HepG2 (cell line): Measurements from ENCODE around the gene ALB. TPM values are rescaled to one million over a fixed set of nuclear protein-coding genes. Genes with fewer than 3 reads are reported as not detected.
A peak's percentile ranks its signal among the peaks of the same experiment; 100 is the strongest.
"Not testable (repeated sequence)": the region's sequence is repeated elsewhere in the genome, so short reads cannot be mapped to it uniquely, and the experiment has no call there.

Experiments used
- ATAC-seq: fragments of 200-7000 bp; cut with Tn5 transposase; 3 replicates; pipeline ENCODE4 v1.9.1; 2020; ENCODE audit warnings: mild to moderate bottlenecking, moderate library complexity
- BruUV-seq: library from RNA; stranded (reverse); fragments of 400-500 nt; replicated peaks from 2 replicates; lab custom pipeline; 2021; lab: Mats Ljungman, UMichigan
- CTCF ChIA-PET: fragments of 300-600 bp; formaldehyde crosslinking; extraction: SDS; loops from one replicate; lab custom pipeline; 2021; ENCODE audit warnings: low total read pairs, inconsistent platforms, low intra/inter-chr PET ratio; lab: Yijun Ruan, JAX
- POLR2A ChIA-PET: fragments of 350-600 bp; sonication (Branson Sonifier 250); formaldehyde crosslinking; loops from one replicate; lab custom pipeline; 2020; ENCODE audit warnings: antibody characterized with exemption, inconsistent platforms; lab: Yijun Ruan, JAX
- DNase-seq: peaks from one replicate; pipeline ENCODE4 v3.0.0-alpha.2; 2015; ENCODE audit warnings: low spot score
- FAIRE-seq: peaks from 3 replicates; lab custom pipeline; 2011; peaks lifted over from hg19 to GRCh38; lab: Jason Lieb, UNC
- H2AFZ ChIP-seq: one replicate; pipeline ENCODE4 v1.6.1; 2011; ENCODE audit warnings: low read length, inconsistent platforms
- H3K27ac ChIP-seq: fragments of 300-600 bp; 3 replicates; pipeline ENCODE4 v1.8.0; 2011; ENCODE audit warnings: mixed run types, mild to moderate bottlenecking, mixed read lengths, low read length, inconsistent platforms; ENCODE audit not compliant: insufficient read depth; ENCODE audit errors: extremely low read length
- H3K27me3 ChIP-seq, 2 experiments: fragments of 200-600 bp in 1 of 2; 2 replicates in 1 of 2; 3 replicates in 1 of 2; pipeline versions ENCODE4 v1.6.0 to v1.8.0; 2011; ENCODE audit warnings: low read length in 2 of 2, mild to moderate bottlenecking in 2 of 2, moderate library complexity in 2 of 2, inconsistent platforms in 1 of 2; ENCODE audit not compliant: insufficient read depth in 2 of 2, control insufficient read depth in 1 of 2
- H3K36me3 ChIP-seq, 2 experiments: fragments of 200-600 bp in 1 of 2; replicated peaks in 1 of 2; 2 replicates in 1 of 2; 3 replicates in 1 of 2; pipeline versions ENCODE4 v1.5.1 to v1.8.0; 2011; ENCODE audit warnings: low read length in 2 of 2, inconsistent platforms in 1 of 2; ENCODE audit not compliant: insufficient read depth in 2 of 2, control insufficient read depth in 1 of 2
- H3K4me1 ChIP-seq: 2 replicates; pipeline ENCODE4 v1.5.1; 2012; ENCODE audit warnings: low read length, inconsistent platforms; ENCODE audit not compliant: insufficient read depth
- H3K4me2 ChIP-seq: 2 replicates; pipeline ENCODE4 v1.6.0; 2011; ENCODE audit warnings: low read depth, low read length, inconsistent platforms
- H3K4me3 ChIP-seq, 3 experiments: fragments of 200-600 bp in 1 of 3; sonication (generic), shearing (Covaris generic) in 1 of 3; replicated peaks in 1 of 3; 2 replicates each; pipeline ENCODE4 v1.5.1; 2011 to 2016; ENCODE audit warnings: low read length in 3 of 3, inconsistent platforms in 2 of 3, low read depth in 2 of 3, mild to moderate bottlenecking in 2 of 3, control low read depth in 1 of 3, mixed read lengths in 1 of 3; ENCODE audit not compliant: insufficient read depth in 1 of 3
- H3K79me2 ChIP-seq: one replicate; pipeline ENCODE4 v1.6.1; 2011; ENCODE audit warnings: low read length, inconsistent platforms; ENCODE audit not compliant: insufficient read depth
- H3K9ac ChIP-seq: 2 replicates; pipeline ENCODE4 v1.6.0; 2011; ENCODE audit warnings: mild to moderate bottlenecking, low read depth, low read length, inconsistent platforms; ENCODE audit not compliant: insufficient read depth
- H3K9me3 ChIP-seq: 2 replicates; pipeline ENCODE4 v1.5.1; 2012; ENCODE audit warnings: mild to moderate bottlenecking, low read length
- H4K20me1 ChIP-seq: 2 replicates; pipeline ENCODE4 v1.6.0; 2011; ENCODE audit warnings: inconsistent platforms, mild to moderate bottlenecking, low read length, moderate library complexity; ENCODE audit not compliant: insufficient read depth
- CENPX ChIP-seq: sonication (generic); formaldehyde crosslinking; IDR thresholded peaks from 2 replicates; pipeline ENCODE4 v1.9.0; 2021; ENCODE audit warnings: mild to moderate bottlenecking, missing genetic modification reagents, moderate library complexity
- EP300 ChIP-seq, 3 experiments: sonication (generic) in 1 of 3; formaldehyde crosslinking in 1 of 3; IDR thresholded peaks; 2 replicates each; pipeline versions ENCODE4 v1.5.1 to v1.6.1; 2011 to 2020; ENCODE audit warnings: low read depth in 2 of 3, low read length in 2 of 3, borderline replicate concordance in 1 of 3, improper control_type of control experiment in 1 of 3, mild to moderate bottlenecking in 1 of 3, missing genetic modification reagents in 1 of 3, moderate library complexity in 1 of 3
- FLYWCH1 ChIP-seq: sonication (generic); formaldehyde crosslinking; IDR thresholded peaks from 2 replicates; pipeline ENCODE4 v1.8.1; 2023; ENCODE audit warnings: mild to moderate bottlenecking, missing genetic modification reagents
- MEF2D ChIP-seq: sonication (generic); formaldehyde crosslinking; IDR thresholded peaks from 2 replicates; pipeline ENCODE4 v1.5.1; 2020; ENCODE audit warnings: mild to moderate bottlenecking, missing genetic modification reagents
- SOX13 ChIP-seq, 3 experiments: fragments of 450-650 bp in 1 of 3; sonication (generic) in 1 of 3; formaldehyde crosslinking in 1 of 3; IDR thresholded peaks in 2 of 3; conservative IDR thresholded peaks in 1 of 3; 2 replicates each; pipeline versions ENCODE4 v1.5.0 to v1.6.1; 2016 to 2020; ENCODE audit warnings: antibody characterized with exemption in 1 of 3, mild to moderate bottlenecking in 1 of 3, missing compliant biosample characterization in 1 of 3, missing genetic modification reagents in 1 of 3, moderate library complexity in 1 of 3
- SRF ChIP-seq: IDR thresholded peaks from 2 replicates; pipeline ENCODE4 v1.6.1; 2011; ENCODE audit warnings: mild to moderate bottlenecking, low read depth, low read length, moderate library complexity
- TEAD3 ChIP-seq: optimal IDR thresholded peaks from 2 replicates; pipeline ENCODE3; 2016; ENCODE audit warnings: borderline replicate concordance
- ZMAT3 ChIP-seq: sonication (generic); formaldehyde crosslinking; conservative IDR thresholded peaks from 2 replicates; pipeline ENCODE4 v1.7.0; 2021; ENCODE audit warnings: missing genetic modification reagents
- ZNF331 ChIP-seq: sonication (generic); formaldehyde crosslinking; IDR thresholded peaks from 2 replicates; pipeline ENCODE4 v1.4.0; 2020; ENCODE audit warnings: missing genetic modification reagents
- ZNF510 ChIP-seq: sonication (generic); formaldehyde crosslinking; IDR thresholded peaks from 2 replicates; pipeline ENCODE4 v1.4.0; 2020; ENCODE audit warnings: low read depth, mild to moderate bottlenecking, missing genetic modification reagents
- ZNF761 ChIP-seq: sonication (generic); formaldehyde crosslinking; conservative IDR thresholded peaks from 2 replicates; pipeline ENCODE4 v1.4.0; 2020; ENCODE audit warnings: mild to moderate bottlenecking, missing genetic modification reagents
- WGBS: methylation state at CpG from one replicate; pipeline ENCODE4 v1.1.6; 2017; ENCODE audit warnings: low lambda C conversion rate; 5-methylcytosine and 5-hydroxymethylcytosine counted together
- in situ Hi-C: cut with HindIII; loops from 2 replicates; pipeline ENCODE4 v1.10.0; 2017; ENCODE audit warnings: low pct_unique_long_range_greater_than_20kb; ENCODE audit not compliant: extremely low pct_ligation_motif_present
- intact Hi-C: fragments of 100-400 bp; cut with micrococcal nuclease; formaldehyde crosslinking; loops from one replicate; pipeline ENCODE4 v1.10.0; 2022; ENCODE audit not compliant: unreplicated experiment
- polyA plus RNA-seq, 8 experiments: library from polyadenylated mRNA; depleted of rRNA in 3 of 8; stranded (reverse) in 7 of 8; unstranded in 1 of 8; fragments of >200 nt; fragmentation: Illumina TruSeq in 4 of 8; extraction: Trizol in 4 of 8; gene quantifications; 2 replicates each; pipeline versions ENCODE4 v1.2.1 to v1.2.3, GENCODE V29; 2011 to 2016; ENCODE audit warnings: low read depth in 4 of 8, missing spikeins in 1 of 8, mixed read lengths in 1 of 8; ENCODE audit not compliant: insufficient read depth in 1 of 8
- total RNA-seq, 5 experiments: library from RNA; depleted of rRNA; stranded (reverse); fragments of >200 nt; fragmentation: Illumina TruSeq; extraction: Trizol; gene quantifications; 2 replicates each; pipeline ENCODE4 v1.2.3, GENCODE V29; 2016; ENCODE audit warnings: low read depth in 1 of 5
- TF ChIP-seq, protein P1 (sequence below): sonication (generic); formaldehyde crosslinking; IDR thresholded peaks from 2 replicates; pipeline ENCODE4 v1.4.0; 2020; ENCODE audit warnings: missing genetic modification reagents
- TF ChIP-seq, protein P2 (sequence below): IDR thresholded peaks from 2 replicates; pipeline ENCODE4 v1.6.1; 2016; ENCODE audit warnings: mild to moderate bottlenecking

The ALB gene
- total and polyA plus RNA-seq, 2 of the 13 experiments (the other 11 are each of a cell fraction or from before 2014, with no cell fraction given): 22,259 to 22,625 TPM

DNA sequence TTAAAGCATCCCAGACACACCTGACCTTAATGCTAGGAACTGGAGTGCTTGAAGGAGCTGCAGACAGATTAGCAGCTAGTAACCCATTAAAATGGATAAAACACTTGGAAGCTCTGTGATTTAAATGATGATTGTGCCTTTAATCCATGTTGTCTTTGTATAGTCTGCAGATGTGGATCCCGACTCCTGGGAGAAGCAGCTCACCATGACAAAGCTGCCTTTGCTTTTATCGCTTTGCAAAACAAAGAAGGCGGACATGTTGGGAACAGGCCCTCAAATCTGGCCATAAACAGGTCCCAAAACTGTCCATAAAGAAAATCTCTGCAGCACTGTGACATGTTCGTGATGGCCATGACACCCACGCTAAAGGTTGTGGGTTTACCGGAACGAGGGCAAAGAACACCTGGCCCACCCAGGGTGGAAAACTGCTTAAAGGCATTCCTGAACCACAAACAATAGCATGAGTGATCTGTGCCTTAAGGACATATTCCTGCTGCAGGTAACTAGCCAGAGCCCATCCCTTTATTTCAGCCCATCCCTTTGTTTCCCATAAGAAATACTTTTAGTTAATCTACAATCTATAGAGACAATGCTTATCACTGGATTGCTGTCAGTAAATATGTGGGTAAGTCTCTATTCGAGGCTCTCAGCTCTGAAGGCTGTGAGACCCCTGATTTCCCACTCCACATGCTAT lies 34.4 kb upstream of the ALB start:
- H3K27me3 ChIP-seq, in situ Hi-C loops, H3K79me2 ChIP-seq, DNase-seq: not testable (repeated sequence)
- peak; percentile 99 for TF ChIP-seq ZNF761 (CRISPR knock-in tag)
- TF ChIP-seq, all 625 proteins: peak for 1; not testable (repeated sequence) for 624
- H3K4me2 ChIP-seq, H3K9ac ChIP-seq, H3K36me3 ChIP-seq, ATAC-seq, POLR2A ChIA-PET, BruUV-seq, intact Hi-C loops, H4K20me1 ChIP-seq, H2AFZ ChIP-seq, H3K27ac ChIP-seq, H3K4me3 ChIP-seq, CTCF ChIA-PET, FAIRE-seq, H3K9me3 ChIP-seq: not testable (repeated sequence)
- H3K4me1 ChIP-seq: peaks cover 15% of the 10 kb centered on the region
- 93% methylated on average over 8 of the region's 8 CpGs for WGBS

DNA sequence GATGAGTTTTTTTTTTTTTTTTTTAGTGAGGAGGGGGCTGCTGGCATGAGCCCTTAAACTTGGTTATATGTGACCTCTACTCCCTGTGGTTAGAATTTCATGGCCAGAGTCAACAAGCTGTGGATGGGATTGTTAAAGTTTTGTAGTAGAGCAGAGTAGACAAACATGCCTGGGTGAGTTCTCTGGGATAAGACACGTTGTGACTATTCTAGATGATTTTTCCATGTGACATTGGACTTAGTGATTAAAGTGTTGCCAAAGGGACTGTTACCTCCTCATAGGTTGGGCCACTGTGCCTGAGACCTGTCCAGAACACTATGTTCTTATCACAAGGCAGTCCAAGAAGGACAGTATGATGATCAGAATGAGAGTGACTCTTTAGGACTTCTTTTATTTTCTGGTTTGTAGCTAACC lies 28.8 kb upstream of the ALB start:
- intact Hi-C loops: no loop called here
- H3K9ac ChIP-seq: peak overlapping the region; percentile 16
- H3K27me3 ChIP-seq: no peaks in the 10 kb centered on the region
- peaks cover 8% of the 10 kb centered on the region for H3K79me2 ChIP-seq
- H3K4me2 ChIP-seq: peak overlapping the region; percentile 33
- 0% methylated on average over 1 of the region's 1 CpG for WGBS
- POLR2A ChIA-PET: interaction anchor here (1.0 to 1.3 kb wide), 2 partner anchors 17 to 57 kb away, joined by 3 read pairs; no protein-coding TSS in a partner anchor
- no peaks in the 10 kb centered on the region for H4K20me1 ChIP-seq
- no peak overlapping the region for H2AFZ ChIP-seq
- peaks cover under 1% of the 10 kb centered on the region for H3K9me3 ChIP-seq
- no peaks in the 10 kb centered on the region for H3K36me3 ChIP-seq
- H3K4me1 ChIP-seq: peaks cover 71% of the 10 kb centered on the region
- peak; percentile 94 for ATAC-seq
- DNase-seq: peak; percentile 89
- H3K4me3 ChIP-seq: no peak overlapping the region
- in situ Hi-C loops: no loop called here
- no TSS peak for BruUV-seq
- peak overlapping the region; percentile 62 for H3K27ac ChIP-seq
- CTCF ChIA-PET: no interaction called here
- FAIRE-seq: peak; percentile 50
- 0 out of 2 replicates have a peak, but pooled peaks have one; percentile 3 for TF ChIP-seq SRF
- TF ChIP-seq EP300 (IDR thresholded peaks at IDR 0.05; ENCODE audit: low read depth in 2 of 2, low read length in 2 of 2): peak in 1 of 2 experiments; percentile 91; a peak in 2 of 4 replicates
- no peak; the same call in 1 of the 2 replicates for TF ChIP-seq EP300 (CRISPR knock-in tag; IDR thresholded peaks at IDR 0.05; ENCODE audit: borderline replicate concordance)
- TF ChIP-seq, protein P1, sequence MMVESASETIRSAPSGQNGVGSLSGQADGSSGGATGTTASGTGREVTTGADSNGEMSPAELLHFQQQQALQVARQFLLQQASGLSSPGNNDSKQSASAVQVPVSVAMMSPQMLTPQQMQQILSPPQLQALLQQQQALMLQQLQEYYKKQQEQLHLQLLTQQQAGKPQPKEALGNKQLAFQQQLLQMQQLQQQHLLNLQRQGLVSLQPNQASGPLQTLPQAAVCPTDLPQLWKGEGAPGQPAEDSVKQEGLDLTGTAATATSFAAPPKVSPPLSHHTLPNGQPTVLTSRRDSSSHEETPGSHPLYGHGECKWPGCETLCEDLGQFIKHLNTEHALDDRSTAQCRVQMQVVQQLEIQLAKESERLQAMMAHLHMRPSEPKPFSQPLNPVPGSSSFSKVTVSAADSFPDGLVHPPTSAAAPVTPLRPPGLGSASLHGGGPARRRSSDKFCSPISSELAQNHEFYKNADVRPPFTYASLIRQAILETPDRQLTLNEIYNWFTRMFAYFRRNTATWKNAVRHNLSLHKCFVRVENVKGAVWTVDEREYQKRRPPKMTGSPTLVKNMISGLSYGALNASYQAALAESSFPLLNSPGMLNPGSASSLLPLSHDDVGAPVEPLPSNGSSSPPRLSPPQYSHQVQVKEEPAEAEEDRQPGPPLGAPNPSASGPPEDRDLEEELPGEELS (CRISPR knock-in tag): peak; percentile 85
- TF ChIP-seq ZMAT3: peak; percentile 72; the same call in 1 of the 2 replicates
- TF ChIP-seq, protein P2, sequence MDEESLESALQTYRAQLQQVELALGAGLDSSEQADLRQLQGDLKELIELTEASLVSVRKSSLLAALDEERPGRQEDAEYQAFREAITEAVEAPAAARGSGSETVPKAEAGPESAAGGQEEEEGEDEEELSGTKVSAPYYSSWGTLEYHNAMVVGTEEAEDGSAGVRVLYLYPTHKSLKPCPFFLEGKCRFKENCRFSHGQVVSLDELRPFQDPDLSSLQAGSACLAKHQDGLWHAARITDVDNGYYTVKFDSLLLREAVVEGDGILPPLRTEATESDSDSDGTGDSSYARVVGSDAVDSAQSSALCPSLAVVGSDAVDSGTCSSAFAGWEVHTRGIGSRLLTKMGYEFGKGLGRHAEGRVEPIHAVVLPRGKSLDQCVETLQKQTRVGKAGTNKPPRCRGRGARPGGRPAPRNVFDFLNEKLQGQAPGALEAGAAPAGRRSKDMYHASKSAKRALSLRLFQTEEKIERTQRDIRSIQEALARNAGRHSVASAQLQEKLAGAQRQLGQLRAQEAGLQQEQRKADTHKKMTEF (CRISPR knock-in tag): peak; percentile 53; the same call in 1 of the 2 replicates
- TF ChIP-seq SOX13 (IDR thresholded peaks at IDR 0.05): no peak
- TF ChIP-seq SOX13 (CRISPR knock-in tag; conservative IDR thresholded peaks at IDR 0.05 in 1 of 2, IDR thresholded peaks at IDR 0.05 in 1 of 2): peak in 1 of 2 experiments; percentile 85; a peak in 2 of 4 replicates
- no peak for TF ChIP-seq CENPX (CRISPR knock-in tag)
- no peak for TF ChIP-seq FLYWCH1 (CRISPR knock-in tag)
- TF ChIP-seq MEF2D (CRISPR knock-in tag): peak; percentile 58; the same call in 1 of the 2 replicates
- TF ChIP-seq ZNF510 (CRISPR knock-in tag): no peak
- TF ChIP-seq TEAD3 (CRISPR knock-in tag): peak; percentile 66
- peak; percentile 71 for TF ChIP-seq ZNF331 (CRISPR knock-in tag)
